ENCODE data around the gene KLHL42. TPM values are rescaled to one million over a fixed set of nuclear protein-coding genes. Genes with fewer than 3 reads are reported as not detected.

Gene KLHL42
- total RNA-seq, 2 experiments from 2014 or later = 24.2 to 25.2 TPM

DNA sequence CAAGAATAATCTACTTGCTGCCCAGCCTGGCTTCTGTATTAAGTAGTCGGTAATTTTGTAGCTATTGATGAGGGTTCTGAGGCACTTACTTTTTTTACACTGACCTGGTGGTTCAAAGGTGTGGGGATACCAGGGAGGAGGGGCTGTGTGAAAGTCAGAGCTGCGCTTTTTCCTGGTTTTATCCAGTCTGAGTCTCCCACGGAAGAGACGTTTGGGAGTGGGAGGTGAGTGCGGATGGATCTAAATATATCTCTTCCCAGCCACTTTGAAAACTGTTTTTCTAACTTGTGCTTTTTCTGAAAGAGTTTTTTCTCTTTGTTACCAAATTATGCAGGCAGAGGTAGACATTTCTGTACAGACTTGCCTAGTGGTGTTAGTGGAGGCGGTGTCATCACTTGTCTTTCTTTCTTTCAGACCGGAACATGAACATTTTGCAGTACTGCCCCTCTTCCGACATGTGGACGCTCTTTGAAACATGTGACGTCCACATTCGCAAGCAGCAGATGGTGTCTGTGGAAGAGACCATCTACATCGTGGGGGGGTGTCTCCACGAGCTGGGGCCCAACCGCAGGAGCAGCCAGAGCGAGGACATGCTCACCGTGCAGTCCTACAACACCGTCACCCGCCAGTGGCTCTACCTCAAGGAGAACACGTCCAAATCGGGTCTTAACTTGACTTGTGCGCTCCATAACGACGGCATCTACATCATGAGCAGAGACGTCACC lies 17.4 kb downstream of the KLHL42 start:
- TF ChIP-seq CTCF (conservative IDR thresholded peaks at IDR 0.05; ENCODE audit: low read length) = no peak
- no peak for TF ChIP-seq EZH2phosphoT487 (IDR thresholded peaks at IDR 0.05; ENCODE audit: borderline replicate concordance, low read depth, low read length)
- H3K4me3 ChIP-seq (ENCODE audit: low read depth, low read length, poor library complexity, severe bottlenecking) = no peak overlapping the region
- H3K9me2 ChIP-seq (ENCODE audit: insufficient read depth, low read length) = no peaks in the 10 kb centered on the region
- no peaks in the 10 kb centered on the region for H3K79me2 ChIP-seq (ENCODE audit: insufficient read depth, low read depth, low read length)
- intact Hi-C loops (cut with micrococcal nuclease; ENCODE audit: unreplicated experiment) = no loop called here
- H3K4me2 ChIP-seq (ENCODE audit: low read length) = no peak overlapping the region
- H2AFZ ChIP-seq (ENCODE audit: low read length) = no peak overlapping the region
- H3K27ac ChIP-seq (ENCODE audit: low read depth, low read length, poor library complexity, severe bottlenecking) = no peak overlapping the region
- no peak for DNase-seq (ENCODE audit: low spot score)
- ChIA-PET POLR2A (interaction anchor here (0.7 kb wide), 2 partner anchors 39 to 56 kb away, joined by 3 read pairs; no protein-coding TSS in a partner anchor), CTCF (ENCODE audit: unreplicated experiment) (no interaction called here)
- BruUV-seq (replicated peaks) = no TSS peak
- no peaks in the 10 kb centered on the region for H3K9me3 ChIP-seq (ENCODE audit: low read length)
- no peaks in the 10 kb centered on the region; the same call in 1 of the 2 replicates for H4K20me1 ChIP-seq (ENCODE audit: insufficient read depth, low read length)
- peaks cover 55% of the 10 kb centered on the region for H3K36me3 ChIP-seq (ENCODE audit: insufficient read depth, low read length)
- no peaks in the 10 kb centered on the region for H3K4me1 ChIP-seq (ENCODE audit: insufficient read depth, low read length, poor library complexity, severe bottlenecking)

GRCh38 chr12:27800819-27801218 lies 20.8 kb downstream of the KLHL42 start:
- no peak overlapping the region for H3K4me3 ChIP-seq (ENCODE audit: low read depth, low read length, poor library complexity, severe bottlenecking)
- TF ChIP-seq CTCF (conservative IDR thresholded peaks at IDR 0.05; ENCODE audit: low read length) (no peak), EZH2phosphoT487 (IDR thresholded peaks at IDR 0.05; ENCODE audit: borderline replicate concordance, low read depth, low read length) (no peak)
- no peaks in the 10 kb centered on the region for H3K4me1 ChIP-seq (ENCODE audit: insufficient read depth, low read length, poor library complexity, severe bottlenecking)
- no peak overlapping the region for H2AFZ ChIP-seq (ENCODE audit: low read length)
- H3K4me2 ChIP-seq (ENCODE audit: low read length) = no peak overlapping the region
- H3K36me3 ChIP-seq (ENCODE audit: insufficient read depth, low read length) = peaks cover 26% of the 10 kb centered on the region
- H3K9me3 ChIP-seq (ENCODE audit: low read length) = no peaks in the 10 kb centered on the region
- no peaks in the 10 kb centered on the region for H4K20me1 ChIP-seq (ENCODE audit: insufficient read depth, low read length)
- DNase-seq (ENCODE audit: low spot score) = no peak
- no peak overlapping the region for H3K27ac ChIP-seq (ENCODE audit: low read depth, low read length, poor library complexity, severe bottlenecking)
- ChIA-PET CTCF (ENCODE audit: unreplicated experiment) (no interaction called here), POLR2A (interaction anchor here (1.0 kb wide), 1 partner anchor 21 kb away, joined by 3 read pairs; no protein-coding TSS in a partner anchor)
- no peaks in the 10 kb centered on the region for H3K9me2 ChIP-seq (ENCODE audit: insufficient read depth, low read length)
- no TSS peak for BruUV-seq (replicated peaks)
- no peaks in the 10 kb centered on the region for H3K79me2 ChIP-seq (ENCODE audit: insufficient read depth, low read depth, low read length)
- intact Hi-C loops (cut with micrococcal nuclease; ENCODE audit: unreplicated experiment) = no loop called here

- no peak overlapping the region for H2AFZ ChIP-seq (ENCODE audit: low read length)
- H3K4me1 ChIP-seq (ENCODE audit: insufficient read depth, low read length, poor library complexity, severe bottlenecking) = no peaks in the 10 kb centered on the region
- BruUV-seq (replicated peaks) = no TSS peak
- H3K4me2 ChIP-seq (ENCODE audit: low read length) = no peak overlapping the region
- DNase-seq (ENCODE audit: low spot score) = no peak
- H3K79me2 ChIP-seq (ENCODE audit: insufficient read depth, low read depth, low read length) = no peaks in the 10 kb centered on the region
- no peaks in the 10 kb centered on the region for H3K9me2 ChIP-seq (ENCODE audit: insufficient read depth, low read length)
- H3K4me3 ChIP-seq (ENCODE audit: low read depth, low read length, poor library complexity, severe bottlenecking) = no peak overlapping the region
- POLR2A ChIA-PET = no interaction called here
- no peaks in the 10 kb centered on the region for H4K20me1 ChIP-seq (ENCODE audit: insufficient read depth, low read length)
- H3K27ac ChIP-seq (ENCODE audit: low read depth, low read length, poor library complexity, severe bottlenecking) = no peak overlapping the region
- H3K9me3 ChIP-seq (ENCODE audit: low read length) = no peaks in the 10 kb centered on the region
- intact Hi-C loops (cut with micrococcal nuclease; ENCODE audit: unreplicated experiment) = no loop called here
- TF ChIP-seq EZH2phosphoT487 (IDR thresholded peaks at IDR 0.05; ENCODE audit: borderline replicate concordance, low read depth, low read length) (no peak), CTCF (conservative IDR thresholded peaks at IDR 0.05; ENCODE audit: low read length) (no peak)
- peaks cover 26% of the 10 kb centered on the region for H3K36me3 ChIP-seq (ENCODE audit: insufficient read depth, low read length)
- CTCF ChIA-PET (ENCODE audit: unreplicated experiment) = no interaction called here
Measured at GRCh38 chr12:27801630-27802029, 21.6 kb downstream of the KLHL42 start.
